GM10248 (cell line): ENCODE results near the gene C1QTNF5.

Experiments
- CTCF ChIA-PET: fragments of 300-600 bp; sonication (Branson Sonifier 250); formaldehyde crosslinking; extraction: SDS; loops from one replicate; lab custom pipeline; 2021; ENCODE audit warnings: antibody characterized with exemption; lab: Yijun Ruan, JAX
- POLR2A ChIA-PET: fragments of 350-650 bp; sonication (Branson Sonifier 250); formaldehyde crosslinking; extraction: SDS; loops from one replicate; lab custom pipeline; 2020; ENCODE audit warnings: antibody characterized with exemption; lab: Yijun Ruan, JAX
- DNase-seq: peaks from one replicate; pipeline ENCODE4 v3.0.0; 2012; ENCODE audit errors: extremely low spot score
- CTCF ChIP-seq: IDR thresholded peaks from 2 replicates; pipeline ENCODE4 v1.5.1; 2012; ENCODE audit warnings: mild to moderate bottlenecking, low read depth; ENCODE audit errors: extremely low read depth, missing control alignments, control extremely low read depth

The C1QTNF5 gene

GRCh38 chr11:119324189-119324588, 16.5 kb downstream of the C1QTNF5 start:
- DNase-seq: no peak
- no peak for TF ChIP-seq CTCF
- POLR2A ChIA-PET: interaction anchor here (0.5 kb wide), 1 partner anchor 283 kb away, joined by 6 read pairs; no protein-coding TSS in a partner anchor
- CTCF ChIA-PET: interaction anchor here (0.7 to 6.7 kb wide), 46 partner anchors 9 to 634 kb away, joined by 3 to 131 read pairs (median 6); partner anchors contain the start of genes C1QTNF5, CBL, DPAGT1 and HINFP

GRCh38 chr11:119323532-119324033, 17.1 kb downstream of the C1QTNF5 start:
- DNase-seq: peak; percentile 64
- CTCF ChIA-PET: interaction anchor here (0.7 to 6.7 kb wide), 60 partner anchors 10 to 634 kb away, joined by 3 to 131 read pairs (median 5); partner anchors contain the start of genes ABCG4, C1QTNF5, C2CD2L and CBL
- TF ChIP-seq CTCF: peak; percentile 89
- POLR2A ChIA-PET: interaction anchor here (0.5 kb wide), 1 partner anchor 282 kb away, joined by 6 read pairs; no protein-coding TSS in a partner anchor

GRCh38 chr11:119322921-119323531, 17.7 kb downstream of the C1QTNF5 start:
- POLR2A ChIA-PET: interaction anchor here (1.2 kb wide), 1 partner anchor 228 kb away, joined by 3 read pairs; a partner anchor contains a TSS
- TF ChIP-seq CTCF: no peak
- CTCF ChIA-PET: interaction anchor here (0.7 to 6.7 kb wide), 53 partner anchors 9 to 633 kb away, joined by 3 to 131 read pairs (median 6); partner anchors contain the start of genes ABCG4, C1QTNF5, C2CD2L and CBL
- DNase-seq: no peak

- CTCF ChIA-PET: interaction anchor here (0.6 to 6.7 kb wide), 44 partner anchors 8 to 392 kb away, joined by 3 to 131 read pairs (median 5); partner anchors contain the start of genes ABCG4, C1QTNF5, CBL and DPAGT1
- POLR2A ChIA-PET: interaction anchor here (1.2 kb wide), 1 partner anchor 227 kb away, joined by 3 read pairs; a partner anchor contains a TSS
- no peak for TF ChIP-seq CTCF
- peak; percentile 10 for DNase-seq
Observed at GRCh38 chr11:119322360-119322739, 18.3 kb downstream of the C1QTNF5 start.

GRCh38 chr11:119320776-119321524, 19.7 kb downstream of the C1QTNF5 start:
- ChIA-PET CTCF (interaction anchor here (0.7 to 6.7 kb wide), 45 partner anchors 7 to 390 kb away, joined by 3 to 131 read pairs (median 4); partner anchors contain the start of genes C1QTNF5, C2CD2L, CBL and HINFP), POLR2A (interaction anchor here (1.0 kb wide), 1 partner anchor 225 kb away, joined by 3 read pairs; a partner anchor contains a TSS)
- TF ChIP-seq CTCF: peak; percentile 7
- DNase-seq: peak; percentile 85
